ENCODE results near the gene SLC6A13.

DNA sequence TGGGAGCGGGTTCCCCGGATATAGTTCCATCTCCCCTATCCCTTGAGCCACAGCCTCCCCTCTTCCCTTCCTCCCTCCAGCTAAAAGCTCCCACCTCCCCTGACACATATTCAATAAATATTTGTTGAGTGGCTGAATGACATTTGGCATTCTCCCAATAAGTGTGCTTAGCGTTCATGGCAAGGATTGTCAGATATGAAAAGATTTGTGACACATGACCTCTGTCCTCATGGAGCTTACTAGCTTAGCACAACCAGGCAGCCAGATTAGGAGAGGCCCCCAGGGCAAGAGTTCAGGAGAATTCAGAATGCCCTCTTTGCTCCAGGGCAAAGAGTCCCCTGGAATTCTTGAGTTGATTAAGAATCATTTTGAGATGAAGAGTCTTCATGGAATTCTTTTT lies 26.2 kb downstream of the SLC6A13 start:
- TF ChIP-seq, protein P1, sequence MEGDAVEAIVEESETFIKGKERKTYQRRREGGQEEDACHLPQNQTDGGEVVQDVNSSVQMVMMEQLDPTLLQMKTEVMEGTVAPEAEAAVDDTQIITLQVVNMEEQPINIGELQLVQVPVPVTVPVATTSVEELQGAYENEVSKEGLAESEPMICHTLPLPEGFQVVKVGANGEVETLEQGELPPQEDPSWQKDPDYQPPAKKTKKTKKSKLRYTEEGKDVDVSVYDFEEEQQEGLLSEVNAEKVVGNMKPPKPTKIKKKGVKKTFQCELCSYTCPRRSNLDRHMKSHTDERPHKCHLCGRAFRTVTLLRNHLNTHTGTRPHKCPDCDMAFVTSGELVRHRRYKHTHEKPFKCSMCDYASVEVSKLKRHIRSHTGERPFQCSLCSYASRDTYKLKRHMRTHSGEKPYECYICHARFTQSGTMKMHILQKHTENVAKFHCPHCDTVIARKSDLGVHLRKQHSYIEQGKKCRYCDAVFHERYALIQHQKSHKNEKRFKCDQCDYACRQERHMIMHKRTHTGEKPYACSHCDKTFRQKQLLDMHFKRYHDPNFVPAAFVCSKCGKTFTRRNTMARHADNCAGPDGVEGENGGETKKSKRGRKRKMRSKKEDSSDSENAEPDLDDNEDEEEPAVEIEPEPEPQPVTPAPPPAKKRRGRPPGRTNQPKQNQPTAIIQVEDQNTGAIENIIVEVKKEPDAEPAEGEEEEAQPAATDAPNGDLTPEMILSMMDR (IDR thresholded peaks at IDR 0.05): no peak
- TF ChIP-seq POLR2AphosphoS5 (IDR thresholded peaks at IDR 0.05) (no peak), EP300 (IDR thresholded peaks at IDR 0.05) (no peak)
